GOT3 (cell line): ENCODE measurements around the gene LYZL2.
"Not testable (repeated sequence)": the region's sequence is repeated elsewhere in the genome, so short reads cannot be mapped to it uniquely, and the experiment has no call there.

ENCODE experiments used
- DNase-seq: peaks from one replicate; lab custom pipeline; 2025; ENCODE audit warnings: mixed read lengths; lab: John Stamatoyannopoulos, UW

The LYZL2 gene

GRCh38 chr10:30594077-30594476, 35.5 kb downstream of the LYZL2 start:
- no peak for DNase-seq

DNA sequence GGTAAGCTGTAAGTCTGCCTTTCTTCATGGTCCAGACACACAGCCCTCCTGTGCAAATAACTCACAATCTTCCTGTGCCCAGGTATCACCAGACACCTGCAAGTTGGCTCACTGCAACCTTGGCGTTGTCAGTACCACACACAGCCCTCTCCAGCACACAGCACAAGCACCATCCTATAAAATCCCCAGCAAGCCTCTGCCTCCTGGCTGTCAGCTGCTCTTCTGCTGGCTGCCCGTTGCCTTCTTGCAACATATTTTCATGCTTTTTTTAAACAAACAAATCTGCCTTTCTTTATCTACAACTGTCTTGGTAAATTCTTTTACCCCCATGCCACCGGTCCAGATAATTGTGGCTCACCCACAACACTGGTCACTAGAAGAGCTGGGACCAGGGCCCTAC, 36.8 kb downstream of the LYZL2 start:
- DNase-seq: not testable (repeated sequence)

- DNase-seq: no peak
Observed at GRCh38 chr10:30591249-30591670, 38.3 kb downstream of the LYZL2 start.

GRCh38 chr10:30589441-30589840, 40.1 kb downstream of the LYZL2 start:
- DNase-seq: no peak

GRCh38 chr10:30587522-30588031, 42.0 kb downstream of the LYZL2 start:
- DNase-seq: no peak

DNA sequence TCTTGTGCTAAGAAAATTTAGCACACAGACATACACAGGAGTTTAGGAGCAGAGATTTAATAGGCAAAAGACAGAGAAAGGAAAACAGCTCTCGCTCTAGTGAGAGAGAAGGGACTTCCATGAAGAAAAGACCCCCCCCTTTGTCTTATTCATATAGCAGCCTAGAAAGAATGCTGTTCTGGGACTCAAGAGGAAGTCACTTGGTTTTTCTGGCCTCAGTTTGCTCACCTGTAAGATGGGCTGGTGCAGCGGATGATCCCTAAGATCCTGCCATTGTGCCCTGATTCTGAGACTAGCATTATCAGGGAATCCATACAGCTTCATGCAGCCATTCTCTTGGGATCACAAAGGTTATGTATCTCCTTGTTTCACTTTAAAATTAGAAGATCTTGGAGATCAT, 42.7 kb downstream of the LYZL2 start:
- DNase-seq: no peak

DNA sequence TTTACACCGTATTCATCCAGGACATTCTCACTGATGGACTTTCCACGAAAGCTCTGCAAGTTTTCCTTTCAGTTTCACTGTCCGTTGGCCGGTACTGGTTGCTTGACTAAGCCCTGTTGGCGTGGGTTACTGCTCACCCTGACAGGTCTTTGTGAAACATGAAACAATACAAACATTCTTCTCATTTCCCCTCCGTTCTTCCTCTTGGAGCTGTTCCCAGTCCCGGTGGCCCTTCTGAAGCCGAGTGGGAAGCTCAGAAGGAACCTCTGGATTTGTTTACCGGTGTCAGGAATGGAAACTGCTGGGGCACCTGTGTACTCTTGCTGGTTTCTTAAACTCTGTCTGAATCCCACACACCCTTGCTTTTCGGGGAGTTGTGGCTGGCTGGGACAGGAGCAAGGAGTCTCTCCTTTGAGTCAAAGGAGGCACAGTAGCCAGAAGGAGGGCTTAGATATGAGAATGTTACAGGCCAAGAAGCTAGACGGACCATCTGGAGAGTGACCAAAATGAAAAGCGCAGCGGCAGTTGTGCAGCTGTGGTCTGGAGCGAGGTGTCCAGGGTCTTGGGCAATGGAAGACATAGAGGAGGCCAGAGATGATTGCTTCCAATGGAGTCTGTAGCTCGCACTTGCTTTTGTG, 45.7 kb downstream of the LYZL2 start:
- DNase-seq: no peak

DNA sequence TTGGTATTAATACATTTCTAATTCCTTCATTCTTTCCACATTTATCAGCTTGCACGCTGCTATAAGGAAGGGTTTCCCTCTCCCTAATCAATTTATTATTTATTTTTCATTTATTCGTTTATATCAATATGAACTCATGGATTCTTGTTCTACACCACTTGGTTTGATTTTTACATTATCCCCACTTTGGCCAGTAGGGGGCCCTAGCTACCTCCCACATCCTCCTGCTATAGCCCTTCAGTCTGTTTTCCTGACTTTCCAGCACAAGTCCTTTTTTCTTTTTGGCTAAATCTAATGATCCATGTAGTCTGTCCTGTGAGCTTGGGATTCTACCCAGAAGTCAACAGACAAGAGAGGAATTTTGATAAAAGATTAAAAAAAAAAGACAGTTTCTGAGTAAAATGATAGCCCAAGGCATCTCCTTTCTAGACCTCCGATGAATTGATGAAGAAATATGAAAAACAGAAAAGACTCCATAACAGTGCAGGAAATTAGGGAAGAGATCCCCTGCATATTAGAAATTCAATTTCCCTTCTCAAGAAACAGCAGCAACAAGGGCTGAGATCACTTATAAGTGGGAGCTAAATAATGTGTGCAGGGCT, 47.7 kb downstream of the LYZL2 start:
- no peak for DNase-seq

GRCh38 chr10:30580676-30581075, 48.9 kb downstream of the LYZL2 start:
- DNase-seq: no peak

- DNase-seq: no peak
Observed at GRCh38 chr10:30580241-30580640, 49.3 kb downstream of the LYZL2 start.

GRCh38 chr10:30579574-30579973, 50.0 kb downstream of the LYZL2 start:
- no peak for DNase-seq

- no peak for DNase-seq
Observed at GRCh38 chr10:30577048-30577447, 52.5 kb downstream of the LYZL2 start.

GRCh38 chr10:30576641-30577040, 52.9 kb downstream of the LYZL2 start:
- no peak for DNase-seq

DNA sequence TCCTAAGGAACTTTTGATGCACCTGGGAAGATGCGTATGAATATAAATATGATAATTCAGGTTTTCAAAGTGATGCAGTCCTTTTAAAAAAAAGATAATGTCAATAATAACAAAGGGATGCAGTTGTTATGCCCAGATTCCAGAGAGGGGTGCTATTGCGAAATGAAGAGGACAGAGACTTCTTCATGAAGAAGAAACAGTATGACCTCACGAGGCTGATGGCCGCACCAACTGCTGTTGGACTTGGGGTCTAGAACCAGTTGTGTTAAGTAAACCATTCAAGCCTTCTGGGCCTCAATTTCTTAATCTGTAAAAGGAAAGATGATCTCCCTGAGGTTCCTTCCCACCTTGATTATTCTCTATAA, 55.1 kb downstream of the LYZL2 start:
- DNase-seq: no peak

- no peak for DNase-seq
Observed at GRCh38 chr10:30573721-30574431, 55.7 kb downstream of the LYZL2 start.

DNA sequence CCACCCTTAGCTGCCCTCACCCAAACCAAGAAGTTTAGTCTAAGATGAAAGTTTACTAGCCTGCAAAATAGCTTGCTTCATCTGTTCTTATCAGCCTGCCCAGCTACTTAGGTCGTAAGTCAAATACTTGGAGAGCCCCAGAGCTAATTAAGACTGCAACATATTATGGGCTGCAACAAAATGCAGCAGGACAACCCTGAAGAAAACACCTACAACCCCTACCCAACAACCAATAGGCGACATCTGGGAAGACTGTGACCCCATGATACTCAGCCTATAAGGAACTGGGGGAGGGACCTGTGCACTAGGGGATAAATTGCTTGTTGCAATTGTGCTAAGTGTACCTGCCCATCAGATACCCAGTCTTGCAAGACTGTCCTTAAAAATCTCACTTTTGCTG, 64.1 kb downstream of the LYZL2 start:
- no peak for DNase-seq

DNA sequence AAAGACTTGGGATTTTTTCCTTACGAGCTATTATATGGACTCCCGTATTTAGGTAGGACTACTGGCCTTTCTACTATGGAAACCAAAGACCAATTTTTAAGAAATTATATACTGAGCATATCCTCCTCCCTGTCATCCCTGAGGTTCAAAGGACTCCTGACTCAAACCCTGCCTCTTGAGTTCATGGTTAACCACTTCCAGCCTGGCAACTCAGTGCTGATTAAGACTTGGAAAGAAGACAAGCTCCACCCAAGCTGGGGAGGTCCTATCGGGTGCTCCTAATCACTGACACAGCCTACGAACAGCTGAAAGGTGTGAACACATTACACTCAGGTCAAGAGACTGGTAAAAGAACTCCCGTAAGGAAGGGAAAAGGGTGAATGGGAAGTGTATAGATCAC, 66.8 kb downstream of the LYZL2 start:
- no peak for DNase-seq
